Placental epithelial cell (primary cell): ENCODE data around the gene HMGCS1. TPM values are rescaled to one million over a fixed set of nuclear protein-coding genes. Genes with fewer than 3 reads are reported as not detected.

Source experiments
- total RNA-seq: library from RNA; depleted of rRNA; stranded (reverse); fragments of >200 nt; gene quantifications from 2 replicates; pipeline ENCODE4 v1.2.3, GENCODE V29; 2012

Gene HMGCS1
- total RNA-seq = 30.6 and 105 TPM in 2 replicates

GRCh38 chr5:43313035-43313853, at the start of gene HMGCS1:
Gene HMGCS1 (minus strand): TSS chr5:43313412. CDS start chr5:43298965, 14,447 bp downstream.

Other genes starting within 250 kb of the HMGCS1 start
- gene ZNF131, start 192.5 kb downstream of the HMGCS1 start, total RNA-seq = 28.5 and 33.4 TPM in 2 replicates
- gene NIM1K, start 121.2 kb downstream of the HMGCS1 start, total RNA-seq = under 0.01 and 0.33 TPM in 2 replicates
- 2.0 and 2.2 TPM in 2 replicates for gene CCL28, start 99.0 kb upstream of the HMGCS1 start, total RNA-seq
- 6.3 and 10.1 TPM in 2 replicates for gene TMEM267, start 170.5 kb upstream of the HMGCS1 start, total RNA-seq
- 1.4 and 3.5 TPM in 2 replicates for gene C5orf34, start 201.7 kb upstream of the HMGCS1 start, total RNA-seq
- 63.6 and 110 TPM in 2 replicates for gene PAIP1, start 243.7 kb upstream of the HMGCS1 start, total RNA-seq